OCI-LY1 (cell line): Measurements from ENCODE around the gene RAPGEF4.

ENCODE experiments used
- H2AFZ ChIP-seq: fragments of 200-600 bp; sonication (generic), shearing (Covaris generic); 2 replicates; pipeline ENCODE4 v1.6.0; 2014; ENCODE audit warnings: antibody characterized with exemption, mild to moderate bottlenecking, low read length
- H3F3A ChIP-seq: fragments of 200-600 bp; sonication (generic), shearing (Covaris generic); 2 replicates; pipeline ENCODE4 v1.6.0; 2014; ENCODE audit warnings: mild to moderate bottlenecking, antibody characterized with exemption, low read length, moderate library complexity; ENCODE audit not compliant: insufficient read depth
- H3K27ac ChIP-seq: fragments of 200-600 bp; sonication (generic); 2 replicates; pipeline ENCODE4 v1.5.1; 2014; ENCODE audit warnings: low read length, mixed run types, mild to moderate bottlenecking, low read depth; ENCODE audit not compliant: poor library complexity, severe bottlenecking
- H3K27me3 ChIP-seq: fragments of 200-600 bp; sonication (generic); 2 replicates; pipeline ENCODE4 v1.6.0; 2014; ENCODE audit warnings: antibody characterized with exemption, mild to moderate bottlenecking, low read length, moderate library complexity; ENCODE audit not compliant: insufficient read depth
- H3K36me3 ChIP-seq: fragments of 200-600 bp; sonication (generic); 2 replicates; pipeline ENCODE4 v1.6.1; 2014; ENCODE audit warnings: mild to moderate bottlenecking, antibody characterized with exemption, low read length, moderate library complexity, mixed read lengths; ENCODE audit not compliant: insufficient read depth
- H3K4me1 ChIP-seq: fragments of 200-600 bp; sonication (generic); 2 replicates; pipeline ENCODE4 v1.5.1; 2014; ENCODE audit warnings: mild to moderate bottlenecking, low read length, moderate library complexity; ENCODE audit not compliant: insufficient read depth, severe bottlenecking
- H3K4me2 ChIP-seq: fragments of 200-600 bp; sonication (generic), shearing (Covaris generic); 2 replicates; pipeline ENCODE4 v1.6.1; 2014; ENCODE audit warnings: low read length
- H3K4me3 ChIP-seq: fragments of 200-600 bp; sonication (generic); 2 replicates; pipeline ENCODE4 v1.5.1; 2014; ENCODE audit warnings: low read length, low read depth, mild to moderate bottlenecking, mixed read lengths; ENCODE audit not compliant: poor library complexity, severe bottlenecking
- H3K79me2 ChIP-seq: fragments of 200-600 bp; shearing (Covaris generic); 2 replicates; pipeline ENCODE4 v1.6.1; 2016; ENCODE audit warnings: mixed run types, low read length, mixed read lengths; ENCODE audit not compliant: insufficient read depth
- H3K9ac ChIP-seq: fragments of 200-600 bp; sonication (generic), shearing (Covaris generic); 2 replicates; pipeline ENCODE4 v1.6.1; 2014; ENCODE audit warnings: mild to moderate bottlenecking, low read length, mixed read lengths
- H3K9me2 ChIP-seq: fragments of 200-600 bp; sonication (generic), shearing (Covaris generic); 2 replicates; pipeline ENCODE4 v1.6.1; 2014; ENCODE audit warnings: low read depth, mild to moderate bottlenecking, low read length, mixed read lengths
- H3K9me3 ChIP-seq: fragments of 200-600 bp; shearing (Covaris generic); 2 replicates; pipeline ENCODE4 v1.6.1; 2014; ENCODE audit warnings: low read length, mixed read lengths
- H4K20me1 ChIP-seq: fragments of 200-600 bp; sonication (generic), shearing (Covaris generic); 2 replicates; pipeline ENCODE4 v1.6.0; 2016; ENCODE audit warnings: mild to moderate bottlenecking, low read length; ENCODE audit not compliant: insufficient read depth
- EZH2 ChIP-seq: fragments of 200-600 bp; sonication (generic), shearing (Covaris generic); IDR thresholded peaks from 2 replicates; pipeline ENCODE4 v1.8.0; 2017; ENCODE audit warnings: borderline replicate concordance, mixed run types, mild to moderate bottlenecking, antibody characterized with exemption, low read length, moderate library complexity, mixed read lengths
- TF ChIP-seq, protein P1 (sequence below): fragments of 200-600 bp; sonication (generic), shearing (Covaris generic); IDR thresholded peaks from 2 replicates; pipeline ENCODE4 v1.5.1; 2017; ENCODE audit warnings: mild to moderate bottlenecking, antibody characterized with exemption, low read length, moderate library complexity, mixed read lengths

RAPGEF4 gene

DNA sequence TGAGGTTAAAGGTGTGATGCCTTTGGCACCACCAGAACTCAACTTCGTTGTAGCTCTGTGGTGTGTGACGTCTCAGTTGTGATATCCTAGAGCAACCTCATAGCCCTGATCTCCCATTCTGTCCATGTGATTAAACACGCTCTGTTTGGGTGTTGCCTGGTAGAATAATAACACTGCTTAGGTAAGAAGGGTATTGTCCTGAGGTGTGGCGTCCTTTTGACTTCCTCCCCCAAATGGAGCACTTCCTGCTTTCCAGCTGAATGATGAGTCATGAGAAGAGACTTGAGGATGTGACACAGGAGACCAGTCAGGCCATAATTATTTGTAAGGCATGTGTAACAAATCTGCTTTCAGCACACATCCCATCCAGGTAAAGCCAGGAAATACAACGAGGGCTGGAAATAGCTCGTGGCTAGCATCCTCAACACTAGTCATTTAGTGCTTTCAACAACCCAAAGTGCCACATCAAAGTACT lies 100.7 kb downstream of the RAPGEF4 start:
- Histone ChIP-seq H3K4me1 (no peaks in the 10 kb centered on the region), H4K20me1 (no peaks in the 10 kb centered on the region), H2AFZ (no peak overlapping the region), H3K4me3 (no peak overlapping the region), H3K9ac (no peak overlapping the region), H3K4me2 (no peak overlapping the region), H3K27ac (no peak overlapping the region), H3K9me3 (no peaks in the 10 kb centered on the region), H3K9me2 (no peaks in the 10 kb centered on the region), H3K36me3 (no peaks in the 10 kb centered on the region), H3F3A (no peaks in the 10 kb centered on the region), H3K27me3 (no peaks in the 10 kb centered on the region), H3K79me2 (no peaks in the 10 kb centered on the region)
- TF ChIP-seq EZH2: no peak
- TF ChIP-seq, protein P1, sequence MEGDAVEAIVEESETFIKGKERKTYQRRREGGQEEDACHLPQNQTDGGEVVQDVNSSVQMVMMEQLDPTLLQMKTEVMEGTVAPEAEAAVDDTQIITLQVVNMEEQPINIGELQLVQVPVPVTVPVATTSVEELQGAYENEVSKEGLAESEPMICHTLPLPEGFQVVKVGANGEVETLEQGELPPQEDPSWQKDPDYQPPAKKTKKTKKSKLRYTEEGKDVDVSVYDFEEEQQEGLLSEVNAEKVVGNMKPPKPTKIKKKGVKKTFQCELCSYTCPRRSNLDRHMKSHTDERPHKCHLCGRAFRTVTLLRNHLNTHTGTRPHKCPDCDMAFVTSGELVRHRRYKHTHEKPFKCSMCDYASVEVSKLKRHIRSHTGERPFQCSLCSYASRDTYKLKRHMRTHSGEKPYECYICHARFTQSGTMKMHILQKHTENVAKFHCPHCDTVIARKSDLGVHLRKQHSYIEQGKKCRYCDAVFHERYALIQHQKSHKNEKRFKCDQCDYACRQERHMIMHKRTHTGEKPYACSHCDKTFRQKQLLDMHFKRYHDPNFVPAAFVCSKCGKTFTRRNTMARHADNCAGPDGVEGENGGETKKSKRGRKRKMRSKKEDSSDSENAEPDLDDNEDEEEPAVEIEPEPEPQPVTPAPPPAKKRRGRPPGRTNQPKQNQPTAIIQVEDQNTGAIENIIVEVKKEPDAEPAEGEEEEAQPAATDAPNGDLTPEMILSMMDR: no peak

DNA sequence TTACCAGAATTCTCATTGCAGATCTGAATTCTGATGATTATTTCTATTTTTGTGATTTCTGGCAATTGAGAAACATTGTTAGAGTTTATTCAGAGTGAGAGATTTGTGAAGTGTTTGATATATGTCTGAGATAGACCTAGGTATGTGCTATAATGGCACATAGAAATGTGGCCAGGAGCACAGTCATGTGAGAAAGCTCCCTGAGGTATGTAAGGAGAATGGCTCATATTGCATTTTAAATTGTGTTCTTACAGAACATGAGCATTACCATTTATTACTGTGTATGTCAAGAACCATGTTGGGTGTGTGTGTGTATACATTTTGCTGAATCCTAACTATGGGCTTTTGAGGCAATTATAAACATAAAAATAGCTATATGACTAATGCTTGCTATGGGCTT lies 101.2 kb downstream of the RAPGEF4 start:
- Histone ChIP-seq H3K9me3 (no peaks in the 10 kb centered on the region), H3K36me3 (no peaks in the 10 kb centered on the region), H4K20me1 (no peaks in the 10 kb centered on the region), H3K27me3 (no peaks in the 10 kb centered on the region), H3K4me1 (no peaks in the 10 kb centered on the region), H3F3A (no peaks in the 10 kb centered on the region), H2AFZ (no peak overlapping the region), H3K27ac (no peak overlapping the region), H3K4me2 (no peak overlapping the region), H3K79me2 (no peaks in the 10 kb centered on the region), H3K4me3 (no peak overlapping the region), H3K9me2 (no peaks in the 10 kb centered on the region), H3K9ac (no peak overlapping the region)
- TF ChIP-seq, protein P1: no peak

DNA sequence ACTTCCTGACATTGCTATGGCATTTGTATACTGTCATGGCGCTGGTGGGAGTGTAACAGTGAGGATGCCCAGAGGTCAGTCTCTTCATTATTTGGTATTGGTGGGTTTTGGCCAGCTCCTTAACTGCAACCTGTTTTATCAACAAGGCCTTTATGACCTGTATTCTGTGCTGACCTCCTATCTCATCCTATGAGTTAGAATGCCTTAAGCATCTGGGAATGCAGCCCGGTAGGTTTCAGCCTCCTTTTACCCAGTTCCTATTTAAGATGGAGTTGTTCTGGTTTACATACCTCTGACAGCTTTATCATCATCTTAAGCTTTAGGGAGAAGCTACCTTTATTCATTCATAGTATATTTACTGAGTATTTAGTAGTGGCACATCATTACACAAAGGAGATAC lies 103.8 kb downstream of the RAPGEF4 start:
- H3K9ac ChIP-seq: no peak overlapping the region
- H3K36me3 ChIP-seq: no peaks in the 10 kb centered on the region
- H3K4me2 ChIP-seq: no peak overlapping the region
- H3K4me3 ChIP-seq: no peak overlapping the region
- no peaks in the 10 kb centered on the region for H3K79me2 ChIP-seq
- no peaks in the 10 kb centered on the region for H3F3A ChIP-seq
- H3K27ac ChIP-seq: no peak overlapping the region
- H3K9me2 ChIP-seq: no peaks in the 10 kb centered on the region
- no peaks in the 10 kb centered on the region for H3K9me3 ChIP-seq
- no peak overlapping the region for H2AFZ ChIP-seq
- no peaks in the 10 kb centered on the region for H3K27me3 ChIP-seq
- TF ChIP-seq, protein P1: no peak
- TF ChIP-seq EZH2: no peak
- no peaks in the 10 kb centered on the region for H4K20me1 ChIP-seq
- no peaks in the 10 kb centered on the region for H3K4me1 ChIP-seq
